Measurements from ENCODE around the gene WEE1.

WEE1 gene

GRCh38 chr11:9625162-9625561 is 51.7 kb downstream of the WEE1 start:
- no peak for DNase-seq

GRCh38 chr11:9625728-9626127 is 52.3 kb downstream of the WEE1 start:
- no peak for DNase-seq

- no peak for DNase-seq
Measured at GRCh38 chr11:9626496-9627394, 53.3 kb downstream of the WEE1 start.

GRCh38 chr11:9629064-9629463 is 55.6 kb downstream of the WEE1 start:
- no peak for DNase-seq

GRCh38 chr11:9633679-9634078 is 60.2 kb downstream of the WEE1 start:
- no peak for DNase-seq

- DNase-seq, result no peak
Measured at GRCh38 chr11:9636691-9637090, 63.2 kb downstream of the WEE1 start.

- no peak for DNase-seq
Measured at GRCh38 chr11:9639099-9639498, 65.6 kb downstream of the WEE1 start.
